Measurements from ENCODE around the gene NFATC2.

NFATC2 gene

GRCh38 chr20:51454250-51454865 is 88.2 kb downstream of the NFATC2 start:
- H3K9me2 ChIP-seq (replicated peaks; ENCODE audit: insufficient read depth, low read length): no peaks in the 10 kb centered on the region
- H3K9me3 ChIP-seq (ENCODE audit: insufficient read depth, low read length): no peaks in the 10 kb centered on the region
- H3K27me3 ChIP-seq (ENCODE audit: low read length): no peaks in the 10 kb centered on the region
- H3K9ac ChIP-seq (ENCODE audit: low read length): no peak overlapping the region
- no peak overlapping the region for H3K4me2 ChIP-seq (ENCODE audit: low read depth, low read length, poor library complexity, severe bottlenecking)
- H3K79me2 ChIP-seq (ENCODE audit: insufficient read depth, low read length): no peaks in the 10 kb centered on the region
- H4K20me1 ChIP-seq (ENCODE audit: low read depth, low read length): no peaks in the 10 kb centered on the region
- no peak overlapping the region for H3K4me3 ChIP-seq (ENCODE audit: insufficient read depth, low read length, poor library complexity, severe bottlenecking)
- TF ChIP-seq, protein P1, sequence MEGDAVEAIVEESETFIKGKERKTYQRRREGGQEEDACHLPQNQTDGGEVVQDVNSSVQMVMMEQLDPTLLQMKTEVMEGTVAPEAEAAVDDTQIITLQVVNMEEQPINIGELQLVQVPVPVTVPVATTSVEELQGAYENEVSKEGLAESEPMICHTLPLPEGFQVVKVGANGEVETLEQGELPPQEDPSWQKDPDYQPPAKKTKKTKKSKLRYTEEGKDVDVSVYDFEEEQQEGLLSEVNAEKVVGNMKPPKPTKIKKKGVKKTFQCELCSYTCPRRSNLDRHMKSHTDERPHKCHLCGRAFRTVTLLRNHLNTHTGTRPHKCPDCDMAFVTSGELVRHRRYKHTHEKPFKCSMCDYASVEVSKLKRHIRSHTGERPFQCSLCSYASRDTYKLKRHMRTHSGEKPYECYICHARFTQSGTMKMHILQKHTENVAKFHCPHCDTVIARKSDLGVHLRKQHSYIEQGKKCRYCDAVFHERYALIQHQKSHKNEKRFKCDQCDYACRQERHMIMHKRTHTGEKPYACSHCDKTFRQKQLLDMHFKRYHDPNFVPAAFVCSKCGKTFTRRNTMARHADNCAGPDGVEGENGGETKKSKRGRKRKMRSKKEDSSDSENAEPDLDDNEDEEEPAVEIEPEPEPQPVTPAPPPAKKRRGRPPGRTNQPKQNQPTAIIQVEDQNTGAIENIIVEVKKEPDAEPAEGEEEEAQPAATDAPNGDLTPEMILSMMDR (IDR thresholded peaks at IDR 0.05; ENCODE audit: insufficient read depth, low read length, poor library complexity, severe bottlenecking): no peak
- no peak for TF ChIP-seq EZH2phosphoT487 (conservative IDR thresholded peaks at IDR 0.05; ENCODE audit: low read length)
- H3K27ac ChIP-seq (ENCODE audit: low read depth, low read length): no peak overlapping the region
- H2AFZ ChIP-seq (ENCODE audit: low read depth, low read length, severe bottlenecking): no peak overlapping the region
- peaks cover 17% of the 10 kb centered on the region for H3K36me3 ChIP-seq (ENCODE audit: low read length)
- H3F3A ChIP-seq (ENCODE audit: insufficient read depth): no peaks in the 10 kb centered on the region

DNA sequence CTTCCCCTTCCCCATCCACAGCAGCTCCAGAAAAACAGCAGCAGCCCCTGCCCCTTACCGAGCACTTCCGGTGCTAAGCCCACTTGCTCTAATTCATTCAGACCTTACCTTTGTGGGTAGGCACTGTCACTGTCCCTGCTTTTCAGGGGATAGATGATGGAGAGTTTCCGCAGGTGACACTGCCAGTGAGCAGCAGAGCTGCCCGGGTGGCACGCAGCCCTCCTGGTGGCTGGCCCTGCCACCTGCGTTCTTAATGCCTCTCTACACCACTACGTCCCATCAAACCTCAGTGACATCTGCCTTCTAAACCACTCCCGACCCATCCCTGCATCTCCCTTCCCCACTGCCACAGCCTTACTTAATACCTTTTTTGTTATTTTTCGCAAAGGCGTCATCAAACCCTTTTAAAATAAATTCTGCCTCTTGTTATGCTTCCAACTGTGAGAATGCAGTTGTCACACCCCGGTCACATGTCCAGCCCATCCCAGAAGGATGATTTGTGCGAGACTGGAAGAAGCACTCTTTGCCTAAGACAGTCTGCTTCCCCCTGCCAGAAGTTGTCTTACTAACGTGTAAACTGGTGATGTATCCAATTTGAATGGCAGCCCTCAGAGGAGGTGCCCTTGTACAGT is 89.7 kb downstream of the NFATC2 start:
- Histone ChIP-seq H3K9me2 (replicated peaks; ENCODE audit: insufficient read depth, low read length) (no peaks in the 10 kb centered on the region), H3K4me3 (ENCODE audit: insufficient read depth, low read length, poor library complexity, severe bottlenecking) (no peak overlapping the region), H3K9ac (ENCODE audit: low read length) (no peak overlapping the region), H4K20me1 (ENCODE audit: low read depth, low read length) (no peaks in the 10 kb centered on the region), H2AFZ (ENCODE audit: low read depth, low read length, severe bottlenecking) (no peak overlapping the region), H3K4me2 (ENCODE audit: low read depth, low read length, poor library complexity, severe bottlenecking) (no peak overlapping the region), H3K27me3 (ENCODE audit: low read length) (no peaks in the 10 kb centered on the region), H3K27ac (ENCODE audit: low read depth, low read length) (no peak overlapping the region), H3F3A (ENCODE audit: insufficient read depth) (no peaks in the 10 kb centered on the region), H3K36me3 (ENCODE audit: low read length) (peaks cover 17% of the 10 kb centered on the region), H3K79me2 (ENCODE audit: insufficient read depth, low read length) (no peaks in the 10 kb centered on the region), H3K9me3 (ENCODE audit: insufficient read depth, low read length) (no peaks in the 10 kb centered on the region)
- TF ChIP-seq EZH2phosphoT487 (conservative IDR thresholded peaks at IDR 0.05; ENCODE audit: low read length): no peak
- TF ChIP-seq, protein P1 (IDR thresholded peaks at IDR 0.05; ENCODE audit: insufficient read depth, low read length, poor library complexity, severe bottlenecking): no peak

GRCh38 chr20:51452091-51452613 is 90.4 kb downstream of the NFATC2 start:
- no peaks in the 10 kb centered on the region for H3K9me3 ChIP-seq (ENCODE audit: insufficient read depth, low read length)
- no peak overlapping the region for H3K9ac ChIP-seq (ENCODE audit: low read length)
- no peak overlapping the region for H3K4me2 ChIP-seq (ENCODE audit: low read depth, low read length, poor library complexity, severe bottlenecking)
- H4K20me1 ChIP-seq (ENCODE audit: low read depth, low read length): no peaks in the 10 kb centered on the region
- H3F3A ChIP-seq (ENCODE audit: insufficient read depth): no peaks in the 10 kb centered on the region
- H3K9me2 ChIP-seq (replicated peaks; ENCODE audit: insufficient read depth, low read length): no peaks in the 10 kb centered on the region
- no peak overlapping the region for H3K4me3 ChIP-seq (ENCODE audit: insufficient read depth, low read length, poor library complexity, severe bottlenecking)
- no peaks in the 10 kb centered on the region for H3K79me2 ChIP-seq (ENCODE audit: insufficient read depth, low read length)
- H3K27ac ChIP-seq (ENCODE audit: low read depth, low read length): no peak overlapping the region
- TF ChIP-seq, protein P1 (IDR thresholded peaks at IDR 0.05; ENCODE audit: insufficient read depth, low read length, poor library complexity, severe bottlenecking): no peak
- no peak for TF ChIP-seq EZH2phosphoT487 (conservative IDR thresholded peaks at IDR 0.05; ENCODE audit: low read length)
- peaks cover 17% of the 10 kb centered on the region for H3K36me3 ChIP-seq (ENCODE audit: low read length)
- H3K27me3 ChIP-seq (ENCODE audit: low read length): no peaks in the 10 kb centered on the region
- no peak overlapping the region for H2AFZ ChIP-seq (ENCODE audit: low read depth, low read length, severe bottlenecking)

Data from SU-DHL-6 (cell line).